C4-2B (cell line): Measurements from ENCODE around the gene SIN3A.
"Not testable (repeated sequence)": the region's sequence is repeated elsewhere in the genome, so short reads cannot be mapped to it uniquely, and the experiment has no call there.

ENCODE experiments used
- H3K27ac ChIP-seq: fragments of 450-650 bp; 2 replicates; pipeline ENCODE4 v1.5.1; 2017
- CTCF ChIP-seq: fragments of 450-650 bp; conservative IDR thresholded peaks from 2 replicates; pipeline ENCODE4 v1.5.1; 2017; ENCODE audit warnings: mild to moderate bottlenecking
- ZFX ChIP-seq: fragments of 450-650 bp; IDR thresholded peaks from 2 replicates; pipeline ENCODE4 v1.6.1; 2017

SIN3A gene

GRCh38 chr15:75453703-75454470 is 2.4 kb upstream of the SIN3A start:
- peak overlapping the region; percentile 95 for H3K27ac ChIP-seq
- no peak for TF ChIP-seq CTCF
- TF ChIP-seq ZFX: no peak

- TF ChIP-seq ZFX: no peak
- no peak; the same call in 1 of the 2 replicates for TF ChIP-seq CTCF
- H3K27ac ChIP-seq: peak overlapping the region; percentile 95
Measured at GRCh38 chr15:75452865-75453702, 1.6 kb upstream of the SIN3A start.

- TF ChIP-seq CTCF (no peak), ZFX (no peak)
- H3K27ac ChIP-seq: peak overlapping the region; percentile 95
Measured at GRCh38 chr15:75452364-75452864, 924 bp upstream of the SIN3A start.

- TF ChIP-seq ZFX (no peak), CTCF (no peak)
- H3K27ac ChIP-seq: peak overlapping the region; percentile 95
Measured at GRCh38 chr15:75451202-75451673, 252 bp downstream of the SIN3A start.

- TF ChIP-seq CTCF: no peak
- no peak for TF ChIP-seq ZFX
- H3K27ac ChIP-seq: peak overlapping the region; percentile 95
Measured at GRCh38 chr15:75450307-75451201, 936 bp downstream of the SIN3A start.

GRCh38 chr15:75449585-75450306 is 1.7 kb downstream of the SIN3A start:
- TF ChIP-seq ZFX (no peak), CTCF (no peak)
- peak overlapping the region; percentile 95 for H3K27ac ChIP-seq

GRCh38 chr15:75448171-75448570 is 3.3 kb downstream of the SIN3A start:
- not testable (repeated sequence) for H3K27ac ChIP-seq
